NCI-H146 treated with DMSO at 0.1 percent for 48 hours (cell line): ENCODE data around the gene ANP32E.
"Not testable (repeated sequence)": the region's sequence is repeated elsewhere in the genome, so short reads cannot be mapped to it uniquely, and the experiment has no call there.

Experiments
- DNase-seq: peaks from one replicate; lab custom pipeline; 2025; ENCODE audit not compliant: unreplicated experiment; lab: John Stamatoyannopoulos, UW

Gene ANP32E

GRCh38 chr1:150257624-150258585 is 22.0 kb upstream of the ANP32E start, which contains the start of gene CA14:
CA14 (plus strand) TSS chr1:150257774; CDS start chr1:150258129, 355 bp downstream.
- DNase-seq: no peak

DNA sequence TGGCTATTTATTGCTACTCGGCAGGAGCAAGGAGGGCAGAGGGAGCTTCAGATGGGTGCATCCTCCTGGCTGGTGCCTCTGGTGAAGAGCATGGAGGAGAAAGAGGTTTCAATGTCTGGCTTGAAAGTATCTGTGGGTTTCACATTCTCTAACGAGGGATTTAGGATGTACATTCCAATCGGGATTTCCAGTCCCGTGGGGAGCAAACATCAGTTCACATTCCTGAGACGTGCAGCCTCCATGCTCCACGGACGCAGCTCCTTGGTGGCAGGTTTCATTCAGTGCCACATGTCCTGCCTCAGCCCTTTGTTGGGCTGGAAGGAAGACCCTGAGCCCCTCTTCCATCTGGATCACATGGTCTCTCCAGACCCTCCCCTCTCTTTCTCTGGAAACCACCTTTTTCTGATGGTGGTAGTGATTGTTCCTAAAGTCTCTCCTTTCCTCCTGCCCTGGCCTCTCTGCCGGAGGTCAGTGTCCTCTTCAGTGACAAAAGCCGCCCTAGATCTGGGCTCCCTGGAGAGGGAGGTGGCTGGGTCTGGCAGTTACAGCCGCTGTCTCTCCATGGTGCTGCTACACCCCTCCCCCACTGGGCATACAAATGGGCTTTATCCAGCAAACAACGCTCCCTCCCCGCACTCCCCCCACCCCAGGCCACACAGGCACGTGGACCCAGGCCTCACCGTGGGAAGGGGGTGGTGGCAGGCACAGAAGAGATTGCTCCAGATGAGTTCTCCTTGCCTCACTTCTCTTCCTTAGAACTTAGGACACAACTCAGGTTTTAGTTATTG is 20.8 kb upstream of the ANP32E start:
- peak; percentile 16 for DNase-seq

GRCh38 chr1:150256198-150256553 is 20.3 kb upstream of the ANP32E start:
- DNase-seq: peak; percentile 42

DNA sequence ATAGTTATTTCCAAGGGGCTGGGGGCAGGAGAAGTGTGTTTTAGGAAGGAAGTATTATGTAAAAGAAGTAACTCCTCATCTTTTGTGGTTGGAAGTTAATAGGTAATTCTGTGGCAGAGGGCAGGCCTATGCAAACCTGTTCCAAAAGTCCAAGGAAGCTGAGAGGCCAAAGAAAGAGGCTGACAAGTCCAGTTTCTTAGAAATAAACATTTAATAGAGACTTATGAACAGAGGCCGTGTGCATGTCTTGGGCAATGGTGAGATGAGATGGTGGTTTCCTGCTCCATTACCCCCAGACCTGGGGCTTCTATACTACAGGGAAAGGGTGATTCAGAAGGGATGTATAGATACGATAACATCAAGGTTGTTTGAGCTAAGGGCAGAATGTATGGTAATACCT is 14.0 kb upstream of the ANP32E start:
- DNase-seq: no peak

DNA sequence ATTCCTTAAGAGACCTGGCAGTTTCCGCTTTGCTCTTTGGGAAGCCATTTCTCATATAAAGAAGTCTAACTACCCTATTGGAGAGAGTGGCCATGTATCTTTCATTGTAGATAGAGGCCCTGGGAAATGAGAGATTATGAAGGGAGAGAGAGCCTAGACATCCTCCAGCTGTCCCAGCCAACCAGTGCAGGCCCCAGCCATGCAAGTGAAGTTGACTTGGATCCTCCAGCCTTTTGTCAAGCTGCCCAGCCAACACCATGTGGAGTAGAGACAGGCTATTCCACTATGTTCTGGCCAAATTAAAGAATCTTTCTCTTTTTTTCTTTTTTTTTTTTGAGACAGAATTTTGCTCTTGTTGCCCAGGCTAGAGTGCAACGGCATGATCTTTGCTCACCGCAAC is 7.1 kb upstream of the ANP32E start:
- no peak for DNase-seq

DNA sequence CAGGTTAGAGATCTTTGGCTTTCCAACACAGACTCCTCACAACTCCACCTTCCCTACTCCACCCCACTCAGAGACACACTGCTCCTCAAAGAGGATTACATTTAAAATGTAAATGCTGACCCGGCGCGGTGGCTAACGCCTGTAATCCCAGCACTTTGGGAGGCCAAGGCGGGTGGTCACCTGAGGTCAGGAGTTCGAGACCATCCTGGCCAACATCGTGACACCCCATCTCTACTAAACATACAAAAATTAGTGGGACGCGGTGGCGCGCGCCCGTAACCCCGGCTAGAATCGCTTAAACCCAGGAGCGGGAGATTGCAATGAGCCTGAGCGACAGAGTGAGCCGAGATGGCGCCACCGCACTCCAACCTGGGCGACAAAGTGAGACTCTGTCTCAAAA is 1.8 kb upstream of the ANP32E start:
- DNase-seq: no peak

- not testable (repeated sequence) for DNase-seq
Observed at GRCh38 chr1:150237176-150237575, 1.3 kb upstream of the ANP32E start.

DNA sequence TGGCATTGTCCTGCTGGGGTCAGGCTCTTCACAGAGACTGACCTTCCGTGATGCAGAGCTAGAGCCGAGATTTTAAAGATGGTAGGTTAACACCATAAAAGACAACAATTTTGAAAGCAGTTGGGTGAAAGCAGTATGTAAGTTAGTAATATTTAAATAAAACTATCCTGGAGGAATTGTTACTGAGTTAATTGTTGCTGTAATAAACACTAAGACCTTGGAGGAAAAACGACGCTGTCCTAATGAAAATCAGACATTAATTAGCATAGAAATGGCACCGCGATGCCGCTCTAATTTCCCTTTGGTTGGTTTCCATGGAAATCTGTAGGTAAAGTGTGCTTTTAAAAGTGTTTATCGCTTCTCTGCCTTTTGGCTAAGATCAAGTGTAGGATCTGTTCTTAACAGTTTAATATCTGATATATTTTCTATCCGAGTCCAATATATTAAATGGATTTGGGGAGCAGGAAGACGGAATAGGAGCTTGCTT is 745 bp upstream of the ANP32E start:
- peak; percentile 68 for DNase-seq

GRCh38 chr1:150235294-150235851 is 539 bp downstream of the ANP32E start:
- no peak for DNase-seq

- peak; percentile 26 for DNase-seq
Observed at GRCh38 chr1:150234566-150235293, 1.2 kb downstream of the ANP32E start.

GRCh38 chr1:150234309-150234565 is 1.7 kb downstream of the ANP32E start:
- DNase-seq: no peak

DNA sequence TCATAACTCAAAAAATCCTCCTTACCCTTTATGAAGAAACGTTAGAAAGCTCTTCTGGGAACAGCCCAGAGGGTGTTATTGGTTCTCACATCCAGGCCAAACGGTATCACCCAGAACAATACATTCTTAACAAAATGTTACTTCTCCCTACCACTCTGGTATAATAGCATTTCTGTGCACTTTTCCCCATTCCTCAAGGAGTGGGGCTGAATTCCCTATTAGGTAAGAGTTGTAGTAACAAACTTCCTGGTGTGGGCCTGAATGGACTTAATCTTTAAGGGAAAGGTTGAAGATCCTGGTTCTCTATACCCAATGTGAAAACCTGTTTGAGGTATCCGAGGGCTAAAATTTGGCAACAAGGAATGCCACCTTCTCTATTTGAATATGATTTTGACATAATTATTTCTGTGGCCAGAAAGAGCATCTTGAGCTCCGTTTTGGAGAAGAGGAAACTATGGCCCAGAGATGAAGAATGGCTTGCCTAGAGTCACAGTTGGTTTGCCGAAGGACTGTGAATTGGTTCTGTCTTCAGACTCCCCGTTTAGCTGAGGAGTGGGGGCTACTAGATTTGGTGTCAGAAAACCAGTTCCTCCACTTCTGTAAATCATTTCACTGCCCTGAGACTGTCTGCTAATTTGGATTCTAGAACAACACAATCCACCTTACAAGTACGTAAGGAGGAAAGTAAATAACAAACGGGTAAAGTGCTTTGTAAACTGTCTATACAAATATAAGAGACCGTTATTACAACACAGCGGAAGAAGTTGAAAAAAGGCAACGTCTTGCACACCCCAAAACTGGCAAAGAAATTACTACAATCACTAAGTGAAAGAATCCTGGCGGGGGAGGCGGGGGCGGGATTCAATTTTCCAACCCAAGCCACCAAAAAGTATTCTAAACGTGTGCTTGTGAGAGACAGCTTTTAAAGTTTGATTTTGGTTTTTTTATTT is 2.3 kb downstream of the ANP32E start:
- no peak for DNase-seq

- not testable (repeated sequence) for DNase-seq
Observed at GRCh38 chr1:150232921-150233320, 3.0 kb downstream of the ANP32E start.

DNA sequence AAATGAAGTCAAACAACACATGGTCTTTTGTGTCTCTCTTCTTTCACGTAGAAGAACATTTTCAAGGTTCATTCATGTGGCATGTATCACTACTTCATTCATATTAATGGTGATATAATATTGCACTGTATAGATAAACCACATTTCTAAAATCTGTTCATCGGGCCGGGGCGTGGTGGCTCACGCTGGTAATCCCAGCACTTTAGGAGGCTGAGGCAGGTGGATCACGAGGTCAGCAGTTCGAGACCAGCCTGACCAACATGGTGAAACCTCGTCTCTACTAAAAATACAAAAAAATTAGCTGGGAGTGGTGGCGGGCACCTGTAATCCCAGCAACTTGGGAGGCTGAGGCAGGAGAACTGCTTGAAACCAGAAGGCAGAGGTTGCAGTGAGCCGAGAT is 7.7 kb downstream of the ANP32E start:
- DNase-seq: not testable (repeated sequence)

- no peak for DNase-seq
Observed at GRCh38 chr1:150227228-150227627, 8.7 kb downstream of the ANP32E start.

- no peak for DNase-seq
Observed at GRCh38 chr1:150226486-150226885, 9.4 kb downstream of the ANP32E start.

DNA sequence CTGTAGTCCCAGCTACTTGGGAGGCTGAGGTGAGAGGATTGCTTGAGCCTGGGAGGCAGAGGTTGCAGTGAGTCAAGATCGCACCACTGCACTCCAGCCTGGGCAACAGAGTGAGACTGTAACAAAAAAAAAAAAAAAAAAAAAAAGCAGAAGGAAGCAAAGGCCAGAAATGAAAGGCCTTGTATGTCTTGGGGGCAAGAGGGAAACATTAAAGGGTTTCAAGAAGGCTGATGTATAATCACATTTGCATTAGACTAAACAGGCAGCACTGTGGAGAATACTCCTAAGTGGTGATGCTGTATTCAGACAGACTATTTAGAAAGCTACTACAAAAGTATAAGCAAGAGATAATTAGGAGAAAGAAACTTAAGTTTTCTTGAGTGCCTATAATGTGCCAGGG is 10.4 kb downstream of the ANP32E start:
- DNase-seq: no peak

GRCh38 chr1:150224983-150225382 is 10.9 kb downstream of the ANP32E start:
- DNase-seq: no peak

- no peak for DNase-seq
Observed at GRCh38 chr1:150221552-150221951, 14.4 kb downstream of the ANP32E start.

- DNase-seq: not testable (repeated sequence)
Observed at GRCh38 chr1:150215855-150216254, 20.1 kb downstream of the ANP32E start.
